ENCODE results near the gene CSNK1E. TPM values are rescaled to one million over a fixed set of nuclear protein-coding genes. Genes with fewer than 3 reads are reported as not detected.

CSNK1E gene
- total RNA-seq, 1 donor from 2014 or later: 402 TPM

DNA sequence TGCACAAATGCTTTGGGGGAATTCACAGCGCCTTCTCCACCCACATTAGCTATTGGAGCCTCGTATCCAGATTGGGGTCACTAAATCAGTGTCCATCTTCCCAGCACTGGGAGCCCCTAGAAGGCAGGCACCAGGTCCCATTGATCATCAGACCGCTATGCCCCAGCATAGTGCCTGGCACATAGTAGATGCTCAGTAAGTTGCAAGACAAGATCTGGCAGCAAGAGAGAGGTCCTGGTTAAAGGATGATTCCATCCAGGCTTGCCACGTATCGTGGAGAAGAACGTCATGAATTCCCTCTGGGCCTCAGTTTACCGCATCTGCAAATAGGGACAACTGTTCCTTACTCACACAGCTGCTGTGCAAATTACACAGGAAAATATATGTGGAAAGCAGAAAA lies 46.1 kb downstream of the CSNK1E start:
- no peak for DNase-seq
- peaks cover 11% of the 10 kb centered on the region for H3K27me3 Mint-ChIP-seq (ENCODE audit: unreplicated experiment)
- peak overlapping the region; percentile 92 for H3K4me3 Mint-ChIP-seq (ENCODE audit: unreplicated experiment)
- TF ChIP-seq, protein P1, sequence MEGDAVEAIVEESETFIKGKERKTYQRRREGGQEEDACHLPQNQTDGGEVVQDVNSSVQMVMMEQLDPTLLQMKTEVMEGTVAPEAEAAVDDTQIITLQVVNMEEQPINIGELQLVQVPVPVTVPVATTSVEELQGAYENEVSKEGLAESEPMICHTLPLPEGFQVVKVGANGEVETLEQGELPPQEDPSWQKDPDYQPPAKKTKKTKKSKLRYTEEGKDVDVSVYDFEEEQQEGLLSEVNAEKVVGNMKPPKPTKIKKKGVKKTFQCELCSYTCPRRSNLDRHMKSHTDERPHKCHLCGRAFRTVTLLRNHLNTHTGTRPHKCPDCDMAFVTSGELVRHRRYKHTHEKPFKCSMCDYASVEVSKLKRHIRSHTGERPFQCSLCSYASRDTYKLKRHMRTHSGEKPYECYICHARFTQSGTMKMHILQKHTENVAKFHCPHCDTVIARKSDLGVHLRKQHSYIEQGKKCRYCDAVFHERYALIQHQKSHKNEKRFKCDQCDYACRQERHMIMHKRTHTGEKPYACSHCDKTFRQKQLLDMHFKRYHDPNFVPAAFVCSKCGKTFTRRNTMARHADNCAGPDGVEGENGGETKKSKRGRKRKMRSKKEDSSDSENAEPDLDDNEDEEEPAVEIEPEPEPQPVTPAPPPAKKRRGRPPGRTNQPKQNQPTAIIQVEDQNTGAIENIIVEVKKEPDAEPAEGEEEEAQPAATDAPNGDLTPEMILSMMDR (IDR thresholded peaks at IDR 0.05; ENCODE audit: partially characterized antibody, unreplicated experiment): no peak
- no peaks in the 10 kb centered on the region for H3K36me3 Mint-ChIP-seq (ENCODE audit: unreplicated experiment)
- H3K27ac Mint-ChIP-seq (ENCODE audit: unreplicated experiment): peak overlapping the region; percentile 31
- H3K4me1 Mint-ChIP-seq (ENCODE audit: low read depth, unreplicated experiment): peaks cover 37% of the 10 kb centered on the region
- H3K9me3 Mint-ChIP-seq (ENCODE audit: unreplicated experiment): peaks cover 18% of the 10 kb centered on the region

DNA sequence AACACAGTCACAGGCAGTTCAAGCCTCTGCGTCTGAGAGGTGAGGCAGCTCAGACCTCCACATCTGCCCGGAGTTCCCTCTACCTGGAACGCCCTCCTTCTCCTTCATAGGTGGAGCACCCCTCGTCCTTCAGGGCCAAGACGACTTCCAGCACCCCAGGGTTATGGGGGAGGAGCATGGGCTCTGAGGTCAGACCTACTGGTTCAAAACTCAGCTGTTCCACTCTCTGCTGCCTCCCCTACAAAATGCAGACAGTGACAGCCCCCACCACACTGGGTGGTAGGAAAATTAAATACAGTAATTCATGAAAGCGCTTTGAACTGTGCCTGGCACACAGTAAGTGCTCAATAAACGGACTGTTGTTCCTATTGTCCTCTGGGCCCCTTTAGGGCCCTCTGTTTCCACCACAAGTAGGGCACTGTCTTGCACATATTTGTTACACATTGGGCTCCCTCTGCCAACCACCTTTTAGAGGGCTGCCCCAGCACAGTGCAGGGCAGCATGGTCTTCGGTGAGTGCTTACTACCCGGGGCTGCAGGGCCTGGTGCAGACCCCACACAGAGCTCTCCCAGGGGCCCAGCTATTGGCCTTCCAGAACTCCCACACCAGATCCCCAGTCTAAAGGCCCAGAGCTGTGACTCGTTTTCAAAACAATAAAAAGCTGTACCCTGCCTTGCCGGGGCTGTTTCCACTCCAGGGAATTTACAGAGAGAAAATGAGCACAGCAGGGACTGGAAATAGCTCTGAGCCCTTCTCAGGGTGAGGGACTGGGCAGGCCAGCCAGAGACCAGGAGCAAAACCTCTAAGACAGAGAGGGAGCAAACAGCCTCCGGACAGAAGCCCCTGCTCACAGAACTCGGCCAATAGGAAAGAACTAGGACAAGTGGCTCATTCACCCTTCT lies 46.9 kb downstream of the CSNK1E start:
- TF ChIP-seq, protein P1 (IDR thresholded peaks at IDR 0.05; ENCODE audit: partially characterized antibody, unreplicated experiment): no peak
- DNase-seq: no peak
- H3K4me3 Mint-ChIP-seq (ENCODE audit: unreplicated experiment): peak overlapping the region; percentile 92
- H3K27me3 Mint-ChIP-seq (ENCODE audit: unreplicated experiment): peaks cover 8% of the 10 kb centered on the region
- no peaks in the 10 kb centered on the region for H3K36me3 Mint-ChIP-seq (ENCODE audit: unreplicated experiment)
- H3K9me3 Mint-ChIP-seq (ENCODE audit: unreplicated experiment): peaks cover 17% of the 10 kb centered on the region
- peaks cover 37% of the 10 kb centered on the region for H3K4me1 Mint-ChIP-seq (ENCODE audit: low read depth, unreplicated experiment)
- peak overlapping the region; percentile 29 for H3K27ac Mint-ChIP-seq (ENCODE audit: unreplicated experiment)

DNA sequence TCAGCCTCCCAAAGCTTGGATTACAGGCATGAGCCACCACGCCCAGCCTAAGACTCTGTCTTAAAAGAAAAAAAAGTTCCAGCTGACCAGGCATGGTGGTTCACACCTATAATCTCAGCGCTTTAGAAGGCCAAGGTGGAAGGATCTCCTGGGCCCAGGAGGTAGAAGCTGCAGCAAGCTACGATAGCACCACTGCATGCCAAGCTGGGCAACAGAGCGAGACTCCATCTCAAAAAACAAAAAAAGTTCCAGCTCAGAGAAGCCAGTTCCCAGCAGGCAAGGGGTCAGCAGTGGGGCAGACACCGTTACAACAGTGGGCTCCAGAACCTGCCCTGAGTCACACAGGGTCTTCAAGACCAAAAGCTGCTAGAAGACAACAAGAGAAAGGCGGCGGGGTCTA lies 47.8 kb downstream of the CSNK1E start:
- Mint-ChIP-seq H3K36me3 (ENCODE audit: unreplicated experiment) (no peaks in the 10 kb centered on the region), H3K27me3 (ENCODE audit: unreplicated experiment) (peaks cover 7% of the 10 kb centered on the region), H3K4me3 (ENCODE audit: unreplicated experiment) (no peak overlapping the region), H3K9me3 (ENCODE audit: unreplicated experiment) (peaks cover 11% of the 10 kb centered on the region), H3K27ac (ENCODE audit: unreplicated experiment) (no peak overlapping the region), H3K4me1 (ENCODE audit: low read depth, unreplicated experiment) (peaks cover 32% of the 10 kb centered on the region)
- no peak for DNase-seq
- TF ChIP-seq, protein P1 (IDR thresholded peaks at IDR 0.05; ENCODE audit: partially characterized antibody, unreplicated experiment): no peak

DNA sequence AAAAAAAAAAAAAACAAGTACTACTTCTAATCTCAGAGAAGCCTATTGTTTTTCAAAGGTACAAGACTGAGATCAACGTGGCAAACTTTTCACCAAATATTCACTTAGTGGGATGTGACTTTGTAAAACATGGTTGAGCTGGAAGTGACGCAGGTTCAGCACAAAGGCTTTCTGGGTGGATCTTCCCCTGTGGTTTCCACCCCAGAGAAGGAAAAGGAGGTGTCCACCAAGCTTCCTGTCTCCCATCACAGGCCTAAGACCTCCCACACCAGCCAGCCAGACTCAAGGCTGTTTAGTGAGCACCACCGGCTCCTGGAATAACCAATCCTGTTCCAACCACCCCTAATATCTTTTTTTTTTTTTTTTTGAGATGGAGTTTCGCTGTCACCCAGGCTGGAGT lies 50.1 kb downstream of the CSNK1E start:
- Mint-ChIP-seq H3K27ac (ENCODE audit: unreplicated experiment) (no peak overlapping the region), H3K4me1 (ENCODE audit: low read depth, unreplicated experiment) (peaks cover 23% of the 10 kb centered on the region), H3K27me3 (ENCODE audit: unreplicated experiment) (no peaks in the 10 kb centered on the region), H3K9me3 (ENCODE audit: unreplicated experiment) (peaks cover 2% of the 10 kb centered on the region), H3K36me3 (ENCODE audit: unreplicated experiment) (peaks cover 5% of the 10 kb centered on the region), H3K4me3 (ENCODE audit: unreplicated experiment) (no peak overlapping the region)
- DNase-seq: no peak
- TF ChIP-seq, protein P1 (IDR thresholded peaks at IDR 0.05; ENCODE audit: partially characterized antibody, unreplicated experiment): no peak

DNA sequence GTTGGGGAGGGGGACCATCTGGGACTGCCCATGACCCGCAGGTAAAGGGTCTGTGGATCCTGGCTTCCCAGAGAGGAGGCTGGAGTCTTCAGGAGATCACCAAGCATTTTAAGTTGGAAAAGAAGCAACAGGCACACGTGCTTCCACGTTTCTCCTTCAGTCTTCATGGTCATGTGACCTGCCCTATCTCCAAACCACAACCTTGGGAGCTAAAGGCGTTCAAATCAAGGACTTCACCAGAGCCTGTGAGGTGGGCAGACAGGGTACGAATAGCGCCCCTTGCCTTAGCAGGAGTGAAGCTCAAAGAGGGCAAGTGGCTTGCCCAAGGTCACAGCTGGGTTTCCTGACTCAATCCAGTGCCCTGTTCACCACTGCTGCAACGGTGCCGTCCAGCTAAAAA lies 51.1 kb downstream of the CSNK1E start:
- H3K9me3 Mint-ChIP-seq (ENCODE audit: unreplicated experiment): peaks cover 2% of the 10 kb centered on the region

More for the DNA sequence above, 51.1 kb downstream of the CSNK1E start:
- Mint-ChIP-seq H3K27me3 (ENCODE audit: unreplicated experiment) (no peaks in the 10 kb centered on the region), H3K4me3 (ENCODE audit: unreplicated experiment) (no peak overlapping the region), H3K4me1 (ENCODE audit: low read depth, unreplicated experiment) (peaks cover 25% of the 10 kb centered on the region), H3K36me3 (ENCODE audit: unreplicated experiment) (peaks cover 5% of the 10 kb centered on the region), H3K27ac (ENCODE audit: unreplicated experiment) (no peak overlapping the region)
- TF ChIP-seq, protein P1 (IDR thresholded peaks at IDR 0.05; ENCODE audit: partially characterized antibody, unreplicated experiment): no peak
- DNase-seq: no peak

Measured in glutamatergic neuron (in vitro differentiated cells).